HepG2 (cell line): ENCODE data around the gene ST6GALNAC6. TPM values are rescaled to one million over a fixed set of nuclear protein-coding genes. Genes with fewer than 3 reads are reported as not detected.

Experiments
- ARID2 ChIP-seq: sonication (generic); formaldehyde crosslinking; IDR thresholded peaks from 2 replicates; pipeline ENCODE4 v1.8.1; 2022; ENCODE audit warnings: mild to moderate bottlenecking, missing genetic modification reagents, borderline replicate concordance
- ATF1 ChIP-seq: IDR thresholded peaks from 2 replicates; pipeline ENCODE4 v1.6.1; 2016; ENCODE audit warnings: mild to moderate bottlenecking, control low read depth
- CEBPB ChIP-seq: IDR thresholded peaks from 2 replicates; pipeline ENCODE4 v1.6.1; 2011; ENCODE audit warnings: low read depth, low read length, improper control_type of control experiment, borderline replicate concordance
- CENPBD1 ChIP-seq: sonication (generic); formaldehyde crosslinking; IDR thresholded peaks from 2 replicates; pipeline ENCODE4 v1.8.0; 2022; ENCODE audit warnings: missing genetic modification reagents, low read depth, mild to moderate bottlenecking, borderline replicate concordance
- CSRNP2 ChIP-seq: sonication (generic); formaldehyde crosslinking; conservative IDR thresholded peaks from 2 replicates; pipeline ENCODE4 v1.8.0; 2022; ENCODE audit warnings: low read depth, missing genetic modification reagents
- FOXO4 ChIP-seq: sonication (generic); formaldehyde crosslinking; conservative IDR thresholded peaks from 2 replicates; pipeline ENCODE4 v1.8.1; 2023; ENCODE audit warnings: missing genetic modification reagents
- KLF11 ChIP-seq: IDR thresholded peaks from 2 replicates; pipeline ENCODE4 v1.6.1; 2016; ENCODE audit warnings: missing compliant biosample characterization
- MTA3 ChIP-seq: sonication (generic); formaldehyde crosslinking; IDR thresholded peaks from 2 replicates; pipeline ENCODE4 v1.4.0; 2020; ENCODE audit warnings: missing genetic modification reagents
- NFE2L1 ChIP-seq: sonication (generic); formaldehyde crosslinking; IDR thresholded peaks from 2 replicates; pipeline ENCODE4 v1.4.0; 2020; ENCODE audit warnings: missing genetic modification reagents, mild to moderate bottlenecking, borderline replicate concordance
- RAD51 ChIP-seq: fragments of 450-650 bp; IDR thresholded peaks from 2 replicates; pipeline ENCODE4 v1.6.1; 2016; ENCODE audit warnings: borderline replicate concordance
- RBFOX2 ChIP-seq: fragments of 200-400 bp; formaldehyde crosslinking; IDR thresholded peaks from 2 replicates; pipeline ENCODE4 v1.6.1; 2017; ENCODE audit warnings: low read depth, mild to moderate bottlenecking, low read length
- REPIN1 ChIP-seq: sonication (generic); formaldehyde crosslinking; IDR thresholded peaks from 2 replicates; pipeline ENCODE4 v1.8.0; 2022; ENCODE audit warnings: missing genetic modification reagents, low read depth, mild to moderate bottlenecking, borderline replicate concordance
- TP53 ChIP-seq: sonication (generic); formaldehyde crosslinking; conservative IDR thresholded peaks from 2 replicates; pipeline ENCODE4 v1.4.0; 2020; ENCODE audit warnings: missing genetic modification reagents
- ZHX2 ChIP-seq, 2 experiments: sonication (generic) in 1 of 2; formaldehyde crosslinking in 1 of 2; IDR thresholded peaks; 2 replicates each; pipeline versions ENCODE4 v1.6.1 to v1.9.0; 2014 to 2022; ENCODE audit warnings: antibody characterized with exemption in 1 of 2, borderline replicate concordance in 1 of 2, inconsistent platforms in 1 of 2, low read depth in 1 of 2, missing genetic modification reagents in 1 of 2
- ZNF335 ChIP-seq: sonication (generic); formaldehyde crosslinking; IDR thresholded peaks from 2 replicates; pipeline ENCODE4 v1.4.0; 2020; ENCODE audit warnings: missing genetic modification reagents
- ZNF33B ChIP-seq: sonication (generic); formaldehyde crosslinking; IDR thresholded peaks from 2 replicates; pipeline ENCODE4 v1.5.1; 2020; ENCODE audit warnings: mild to moderate bottlenecking, missing genetic modification reagents
- ZNF724P ChIP-seq: sonication (generic); formaldehyde crosslinking; IDR thresholded peaks from 2 replicates; pipeline ENCODE4 v1.8.0; 2022; ENCODE audit warnings: missing genetic modification reagents, borderline replicate concordance
- ZSCAN20 ChIP-seq: sonication (generic); formaldehyde crosslinking; IDR thresholded peaks from 2 replicates; pipeline ENCODE4 v1.4.0; 2020; ENCODE audit warnings: missing genetic modification reagents, mild to moderate bottlenecking, borderline replicate concordance
- polyA plus RNA-seq, 8 experiments: library from polyadenylated mRNA; depleted of rRNA in 3 of 8; stranded (reverse) in 7 of 8; unstranded in 1 of 8; fragments of >200 nt; fragmentation: Illumina TruSeq in 4 of 8; extraction: Trizol in 4 of 8; gene quantifications; 2 replicates each; pipeline versions ENCODE4 v1.2.1 to v1.2.3, GENCODE V29; 2011 to 2016; ENCODE audit warnings: low read depth in 4 of 8, missing spikeins in 1 of 8, mixed read lengths in 1 of 8; ENCODE audit not compliant: insufficient read depth in 1 of 8
- total RNA-seq, 5 experiments: library from RNA; depleted of rRNA; stranded (reverse); fragments of >200 nt; fragmentation: Illumina TruSeq; extraction: Trizol; gene quantifications; 2 replicates each; pipeline ENCODE4 v1.2.3, GENCODE V29; 2016; ENCODE audit warnings: low read depth in 1 of 5

ST6GALNAC6 gene
- total and polyA plus RNA-seq, 2 of the 13 experiments (the other 11 are each of a cell fraction or from before 2014, with no cell fraction given): 18.5 to 65.4 TPM

GRCh38 chr9:127937388-127938297, 38.2 kb upstream of the ST6GALNAC6 start, which contains the start of gene DPM2 (continued):
- TF ChIP-seq REPIN1 (CRISPR knock-in tag): no peak; the same call in 1 of the 2 replicates
- no peak for TF ChIP-seq FOXO4 (CRISPR knock-in tag)
- no peak for TF ChIP-seq CENPBD1
- no peak for TF ChIP-seq CSRNP2 (CRISPR knock-in tag)
- TF ChIP-seq ZSCAN20 (CRISPR knock-in tag): no peak; the same call in 1 of the 2 replicates
- no peak for TF ChIP-seq ZNF724P
- no peak for TF ChIP-seq ZNF335 (CRISPR knock-in tag)
- peak; percentile 50; the same call in 1 of the 2 replicates for TF ChIP-seq ZHX2 (IDR thresholded peaks at IDR 0.05; ENCODE audit: low read depth)
- TF ChIP-seq ZHX2 (CRISPR knock-in tag; IDR thresholded peaks at IDR 0.05; ENCODE audit: borderline replicate concordance): 0 out of 2 replicates have a peak, but pooled peaks have one; percentile 42
- no peak for TF ChIP-seq TP53 (CRISPR knock-in tag)
- TF ChIP-seq KLF11 (CRISPR knock-in tag): no peak
- no peak for TF ChIP-seq MTA3 (CRISPR knock-in tag)
- TF ChIP-seq ARID2: no peak
- no peak for TF ChIP-seq NFE2L1 (CRISPR knock-in tag)
- TF ChIP-seq ATF1 (CRISPR knock-in tag): peak; percentile 58; the same call in 1 of the 2 replicates
- TF ChIP-seq CEBPB: no peak
- TF ChIP-seq RAD51: no peak
- TF ChIP-seq ZNF33B (CRISPR knock-in tag): no peak
- TF ChIP-seq RBFOX2: peak; percentile 78
